GM23338 (cell line): Measurements from ENCODE around the gene ADAMTS1. TPM values are rescaled to one million over a fixed set of nuclear protein-coding genes. Genes with fewer than 3 reads are reported as not detected.

Source experiments
- ATAC-seq: fragments of 200-7000 bp; cut with Tn5 transposase; 3 replicates; pipeline ENCODE4 v1.9.1; 2020
- DNase-seq: peaks from one replicate; pipeline ENCODE4 v3.0.0-alpha.2; 2015; ENCODE audit warnings: low spot score
- H2AFZ ChIP-seq: fragments of 200-600 bp; sonication (generic); 2 replicates; pipeline ENCODE4 v1.8.0; 2016; ENCODE audit warnings: antibody characterized with exemption, mild to moderate bottlenecking, moderate library complexity
- H3F3A ChIP-seq: fragments of 200-600 bp; sonication (generic); replicated peaks from 2 replicates; pipeline ENCODE4 v1.8.0; 2017; ENCODE audit warnings: antibody characterized with exemption, mixed run types, low read depth
- H3K27ac ChIP-seq: fragments of 200-600 bp; sonication (generic); 2 replicates; pipeline ENCODE4 v1.6.1; 2016; ENCODE audit warnings: low read depth
- H3K27me3 ChIP-seq: fragments of 200-600 bp; sonication (generic); 2 replicates; pipeline ENCODE4 v1.8.0; 2016; ENCODE audit warnings: mild to moderate bottlenecking, mixed run types, moderate library complexity; ENCODE audit not compliant: insufficient read depth
- H3K36me3 ChIP-seq: fragments of 200-600 bp; sonication (generic); 2 replicates; pipeline ENCODE4 v1.8.0; 2016; ENCODE audit warnings: mild to moderate bottlenecking; ENCODE audit not compliant: insufficient read depth
- H3K4me1 ChIP-seq: fragments of 200-600 bp; sonication (generic); 2 replicates; pipeline ENCODE4 v1.8.0; 2016; ENCODE audit warnings: mild to moderate bottlenecking, moderate library complexity; ENCODE audit not compliant: insufficient read depth
- H3K4me2 ChIP-seq: fragments of 200-600 bp; sonication (generic); 2 replicates; pipeline ENCODE4 v1.7.1; 2017; ENCODE audit warnings: mixed run types
- H3K4me3 ChIP-seq: fragments of 200-600 bp; sonication (generic); 2 replicates; pipeline ENCODE4 v1.6.1; 2016; ENCODE audit warnings: mixed run types
- H3K79me2 ChIP-seq: fragments of 200-600 bp; sonication (generic); replicated peaks from 2 replicates; pipeline ENCODE4 v1.8.0; 2017; ENCODE audit warnings: mild to moderate bottlenecking; ENCODE audit not compliant: insufficient read depth
- H3K9me2 ChIP-seq: fragments of 200-600 bp; sonication (generic); 2 replicates; pipeline ENCODE4 v1.8.0; 2017; ENCODE audit not compliant: insufficient read depth
- H4K20me1 ChIP-seq: fragments of 200-600 bp; sonication (generic); replicated peaks from 2 replicates; pipeline ENCODE4 v1.8.0; 2017; ENCODE audit warnings: mild to moderate bottlenecking; ENCODE audit not compliant: insufficient read depth
- H3K27ac Mint-ChIP-seq: 2 replicates; pipeline ENCODE4 v1.8.0; 2020; ENCODE audit warnings: inconsistent platforms, mild to moderate bottlenecking, moderate library complexity, mixed read lengths
- H3K27me3 Mint-ChIP-seq: 3 replicates; pipeline ENCODE4 v1.8.0; 2022; ENCODE audit warnings: low read depth, mild to moderate bottlenecking, moderate library complexity, mixed read lengths, inconsistent platforms; ENCODE audit not compliant: insufficient read depth, poor library complexity
- H3K36me3 Mint-ChIP-seq: 3 replicates; pipeline ENCODE4 v1.8.0; 2021; ENCODE audit warnings: low read depth, mild to moderate bottlenecking, inconsistent platforms, moderate library complexity, mixed read lengths
- H3K4me1 Mint-ChIP-seq: 3 replicates; pipeline ENCODE4 v1.8.0; 2020; ENCODE audit warnings: mild to moderate bottlenecking, inconsistent platforms, mixed read lengths
- H3K4me3 Mint-ChIP-seq: 3 replicates; pipeline ENCODE4 v1.8.0; 2021; ENCODE audit warnings: moderate library complexity, mild to moderate bottlenecking, inconsistent platforms, mixed read lengths
- H3K9me3 Mint-ChIP-seq: 3 replicates; pipeline ENCODE4 v1.8.0; 2020; ENCODE audit warnings: moderate library complexity, mild to moderate bottlenecking, inconsistent platforms, mixed read lengths
- CREB1 ChIP-seq: fragments of 250-450 bp; sonication (Bioruptor Pico); IDR thresholded peaks from 2 replicates; pipeline ENCODE4 v1.5.0; 2020; ENCODE audit warnings: low read depth, mild to moderate bottlenecking, moderate library complexity
- EZH2phosphoT487 ChIP-seq: fragments of 200-600 bp; sonication (generic); IDR thresholded peaks from one replicate; pipeline ENCODE4 v1.8.1; 2018; ENCODE audit warnings: antibody characterized with exemption; ENCODE audit not compliant: unreplicated experiment
- JUNB ChIP-seq: IDR thresholded peaks from one replicate; pipeline ENCODE4 v1.6.1; 2016; ENCODE audit warnings: antibody characterized with exemption; ENCODE audit not compliant: unreplicated experiment
- NANOG ChIP-seq: IDR thresholded peaks from 2 replicates; pipeline ENCODE4 v1.6.1; 2016; ENCODE audit warnings: antibody characterized with exemption, borderline replicate concordance
- POLR2AphosphoS5 ChIP-seq: IDR thresholded peaks from 2 replicates; pipeline ENCODE4 v1.6.1; 2016; ENCODE audit warnings: antibody characterized with exemption, low read depth
- STAT1 ChIP-seq: IDR thresholded peaks from one replicate; pipeline ENCODE4 v1.6.1; 2016; ENCODE audit warnings: antibody characterized with exemption; ENCODE audit not compliant: unreplicated experiment
- polyA plus RNA-seq: library from polyadenylated mRNA; unstranded; fragments of >200 nt; fragmentation: Nextera tagmentation; extraction: Ambion mirVana; gene quantifications from 2 replicates; pipeline ENCODE4 v1.2.1, GENCODE V29; 2016
- total RNA-seq: library from RNA; depleted of rRNA; stranded (reverse); fragments of >200 nt; shearing (Covaris generic); gene quantifications from 2 replicates; pipeline ENCODE4 v1.2.3, GENCODE V29; 2014
- TF ChIP-seq, protein P1 (sequence below): IDR thresholded peaks from 2 replicates; pipeline ENCODE4 v1.6.1; 2016; ENCODE audit warnings: antibody characterized with exemption
- TF ChIP-seq, protein P2 (sequence below), 2 experiments: fragments of 200-600 bp in 1 of 2; sonication (generic) in 1 of 2; conservative IDR thresholded peaks; 2 replicates each; pipeline versions ENCODE4 v1.5.1 to v1.6.1; 2016 to 2017; ENCODE audit warnings: antibody characterized with exemption in 2 of 2, low read depth in 2 of 2, mild to moderate bottlenecking in 2 of 2, moderate library complexity in 1 of 2
- TF ChIP-seq, protein P3 (sequence below): fragments of 250-450 bp; sonication (Bioruptor Pico); IDR thresholded peaks from 2 replicates; pipeline ENCODE4 v1.5.0; 2020; ENCODE audit warnings: mild to moderate bottlenecking, moderate library complexity

Gene ADAMTS1
- total and polyA plus RNA-seq, 2 experiments from 2014 or later = 6.1 to 15.4 TPM

DNA sequence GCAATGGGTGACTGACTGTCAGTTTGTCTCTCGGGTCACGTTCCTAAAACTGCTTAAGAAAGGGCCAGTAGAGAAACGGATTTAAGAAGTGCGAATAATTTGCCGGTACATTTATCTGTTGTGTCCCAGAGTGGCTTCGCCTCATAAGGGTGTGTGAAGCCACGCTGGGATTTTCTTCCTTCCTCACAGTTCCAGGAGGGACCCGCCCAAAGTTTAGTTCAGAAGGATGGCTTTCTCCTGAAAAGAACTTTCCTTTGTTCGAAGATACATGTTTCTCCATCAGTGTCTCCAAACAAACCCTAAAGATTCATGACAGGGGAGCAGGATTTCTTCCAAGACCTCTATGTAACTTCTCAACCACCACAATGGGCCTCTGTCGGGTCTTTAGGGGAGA is 49.8 kb downstream of the ADAMTS1 start:
- Mint-ChIP-seq H3K4me3 (no peak overlapping the region), H3K36me3 (no peaks in the 10 kb centered on the region), H3K9me3 (peaks cover 3% of the 10 kb centered on the region; the same call in 1 of the 3 replicates), H3K27ac (no peak overlapping the region), H3K27me3 (no peaks in the 10 kb centered on the region), H3K4me1 (no peaks in the 10 kb centered on the region)
- Histone ChIP-seq H3K79me2 (no peaks in the 10 kb centered on the region), H2AFZ (no peak overlapping the region), H3K27ac (no peak overlapping the region), H4K20me1 (no peaks in the 10 kb centered on the region), H3K4me1 (no peaks in the 10 kb centered on the region), H3K4me2 (no peak overlapping the region), H3K36me3 (no peaks in the 10 kb centered on the region), H3F3A (no peaks in the 10 kb centered on the region), H3K27me3 (no peaks in the 10 kb centered on the region), H3K9me2 (0 out of 2 replicates have a peak, but pooled peaks cover 5% of the 10 kb centered on the region), H3K4me3 (no peak overlapping the region)
- no peak for DNase-seq
- TF ChIP-seq, protein P1, sequence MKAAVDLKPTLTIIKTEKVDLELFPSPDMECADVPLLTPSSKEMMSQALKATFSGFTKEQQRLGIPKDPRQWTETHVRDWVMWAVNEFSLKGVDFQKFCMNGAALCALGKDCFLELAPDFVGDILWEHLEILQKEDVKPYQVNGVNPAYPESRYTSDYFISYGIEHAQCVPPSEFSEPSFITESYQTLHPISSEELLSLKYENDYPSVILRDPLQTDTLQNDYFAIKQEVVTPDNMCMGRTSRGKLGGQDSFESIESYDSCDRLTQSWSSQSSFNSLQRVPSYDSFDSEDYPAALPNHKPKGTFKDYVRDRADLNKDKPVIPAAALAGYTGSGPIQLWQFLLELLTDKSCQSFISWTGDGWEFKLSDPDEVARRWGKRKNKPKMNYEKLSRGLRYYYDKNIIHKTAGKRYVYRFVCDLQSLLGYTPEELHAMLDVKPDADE = no peak
- no peak for TF ChIP-seq CREB1 (CRISPR knock-in tag)
- TF ChIP-seq POLR2AphosphoS5 = no peak
- TF ChIP-seq, protein P2, sequence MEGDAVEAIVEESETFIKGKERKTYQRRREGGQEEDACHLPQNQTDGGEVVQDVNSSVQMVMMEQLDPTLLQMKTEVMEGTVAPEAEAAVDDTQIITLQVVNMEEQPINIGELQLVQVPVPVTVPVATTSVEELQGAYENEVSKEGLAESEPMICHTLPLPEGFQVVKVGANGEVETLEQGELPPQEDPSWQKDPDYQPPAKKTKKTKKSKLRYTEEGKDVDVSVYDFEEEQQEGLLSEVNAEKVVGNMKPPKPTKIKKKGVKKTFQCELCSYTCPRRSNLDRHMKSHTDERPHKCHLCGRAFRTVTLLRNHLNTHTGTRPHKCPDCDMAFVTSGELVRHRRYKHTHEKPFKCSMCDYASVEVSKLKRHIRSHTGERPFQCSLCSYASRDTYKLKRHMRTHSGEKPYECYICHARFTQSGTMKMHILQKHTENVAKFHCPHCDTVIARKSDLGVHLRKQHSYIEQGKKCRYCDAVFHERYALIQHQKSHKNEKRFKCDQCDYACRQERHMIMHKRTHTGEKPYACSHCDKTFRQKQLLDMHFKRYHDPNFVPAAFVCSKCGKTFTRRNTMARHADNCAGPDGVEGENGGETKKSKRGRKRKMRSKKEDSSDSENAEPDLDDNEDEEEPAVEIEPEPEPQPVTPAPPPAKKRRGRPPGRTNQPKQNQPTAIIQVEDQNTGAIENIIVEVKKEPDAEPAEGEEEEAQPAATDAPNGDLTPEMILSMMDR (conservative IDR thresholded peaks at IDR 0.05; ENCODE audit: low read depth in 2 of 2) = no peak
- TF ChIP-seq JUNB = no peak
- no peak for ATAC-seq

DNA sequence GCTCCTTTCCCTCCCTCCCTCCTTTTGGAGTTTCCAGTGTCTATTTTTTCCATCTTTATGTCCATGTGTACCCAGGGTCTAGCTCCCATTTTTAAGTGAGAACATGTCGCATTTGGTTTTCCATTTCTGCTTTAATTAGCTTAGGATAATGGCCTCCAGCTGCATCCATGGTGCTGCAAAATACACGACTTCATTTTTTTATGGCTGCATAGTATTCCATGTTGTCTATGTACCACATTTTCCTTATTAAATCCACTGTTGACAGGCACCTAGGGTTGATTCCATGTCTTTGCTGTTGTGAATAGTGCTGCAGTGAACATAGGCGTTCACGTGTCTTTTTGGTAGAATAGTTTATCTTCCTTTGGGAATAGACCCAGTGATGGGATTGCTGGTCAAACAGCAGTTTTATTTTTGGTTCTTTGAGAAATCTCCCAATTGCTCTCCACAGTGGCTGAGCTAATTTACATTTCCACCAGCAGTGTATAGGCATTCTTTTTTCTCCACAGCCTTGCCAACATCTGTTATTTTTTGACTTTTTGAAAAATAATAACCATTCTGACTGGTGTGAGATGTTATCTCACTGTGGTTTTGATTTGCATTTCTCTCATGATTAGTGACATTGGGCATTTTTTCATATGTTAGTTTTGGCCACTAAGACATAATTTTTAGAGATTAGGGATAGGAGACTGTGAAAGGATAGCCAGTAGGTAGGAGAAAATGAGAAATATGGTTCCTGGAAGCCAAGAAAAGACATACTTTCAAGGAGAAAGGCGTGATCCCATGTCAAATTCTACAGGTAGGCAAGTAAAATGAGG is 50.4 kb downstream of the ADAMTS1 start:
- Mint-ChIP-seq H3K36me3 (no peaks in the 10 kb centered on the region), H3K9me3 (peaks cover 3% of the 10 kb centered on the region; the same call in 1 of the 3 replicates), H3K27me3 (no peaks in the 10 kb centered on the region), H3K27ac (no peak overlapping the region), H3K4me1 (no peaks in the 10 kb centered on the region), H3K4me3 (no peak overlapping the region)
- no peaks in the 10 kb centered on the region for H3K36me3 ChIP-seq
- H3K4me2 ChIP-seq = no peak overlapping the region
- no peaks in the 10 kb centered on the region for H4K20me1 ChIP-seq
- H3K4me3 ChIP-seq = no peak overlapping the region
- no peak overlapping the region for H2AFZ ChIP-seq
- H3F3A ChIP-seq = no peaks in the 10 kb centered on the region
- no peak for DNase-seq
- ATAC-seq = no peak
- no peaks in the 10 kb centered on the region for H3K4me1 ChIP-seq
- H3K9me2 ChIP-seq = 0 out of 2 replicates have a peak, but pooled peaks cover 5% of the 10 kb centered on the region
- H3K27me3 ChIP-seq = no peaks in the 10 kb centered on the region
- H3K27ac ChIP-seq = no peak overlapping the region
- H3K79me2 ChIP-seq = no peaks in the 10 kb centered on the region
- no peak for TF ChIP-seq STAT1
- TF ChIP-seq, protein P3, sequence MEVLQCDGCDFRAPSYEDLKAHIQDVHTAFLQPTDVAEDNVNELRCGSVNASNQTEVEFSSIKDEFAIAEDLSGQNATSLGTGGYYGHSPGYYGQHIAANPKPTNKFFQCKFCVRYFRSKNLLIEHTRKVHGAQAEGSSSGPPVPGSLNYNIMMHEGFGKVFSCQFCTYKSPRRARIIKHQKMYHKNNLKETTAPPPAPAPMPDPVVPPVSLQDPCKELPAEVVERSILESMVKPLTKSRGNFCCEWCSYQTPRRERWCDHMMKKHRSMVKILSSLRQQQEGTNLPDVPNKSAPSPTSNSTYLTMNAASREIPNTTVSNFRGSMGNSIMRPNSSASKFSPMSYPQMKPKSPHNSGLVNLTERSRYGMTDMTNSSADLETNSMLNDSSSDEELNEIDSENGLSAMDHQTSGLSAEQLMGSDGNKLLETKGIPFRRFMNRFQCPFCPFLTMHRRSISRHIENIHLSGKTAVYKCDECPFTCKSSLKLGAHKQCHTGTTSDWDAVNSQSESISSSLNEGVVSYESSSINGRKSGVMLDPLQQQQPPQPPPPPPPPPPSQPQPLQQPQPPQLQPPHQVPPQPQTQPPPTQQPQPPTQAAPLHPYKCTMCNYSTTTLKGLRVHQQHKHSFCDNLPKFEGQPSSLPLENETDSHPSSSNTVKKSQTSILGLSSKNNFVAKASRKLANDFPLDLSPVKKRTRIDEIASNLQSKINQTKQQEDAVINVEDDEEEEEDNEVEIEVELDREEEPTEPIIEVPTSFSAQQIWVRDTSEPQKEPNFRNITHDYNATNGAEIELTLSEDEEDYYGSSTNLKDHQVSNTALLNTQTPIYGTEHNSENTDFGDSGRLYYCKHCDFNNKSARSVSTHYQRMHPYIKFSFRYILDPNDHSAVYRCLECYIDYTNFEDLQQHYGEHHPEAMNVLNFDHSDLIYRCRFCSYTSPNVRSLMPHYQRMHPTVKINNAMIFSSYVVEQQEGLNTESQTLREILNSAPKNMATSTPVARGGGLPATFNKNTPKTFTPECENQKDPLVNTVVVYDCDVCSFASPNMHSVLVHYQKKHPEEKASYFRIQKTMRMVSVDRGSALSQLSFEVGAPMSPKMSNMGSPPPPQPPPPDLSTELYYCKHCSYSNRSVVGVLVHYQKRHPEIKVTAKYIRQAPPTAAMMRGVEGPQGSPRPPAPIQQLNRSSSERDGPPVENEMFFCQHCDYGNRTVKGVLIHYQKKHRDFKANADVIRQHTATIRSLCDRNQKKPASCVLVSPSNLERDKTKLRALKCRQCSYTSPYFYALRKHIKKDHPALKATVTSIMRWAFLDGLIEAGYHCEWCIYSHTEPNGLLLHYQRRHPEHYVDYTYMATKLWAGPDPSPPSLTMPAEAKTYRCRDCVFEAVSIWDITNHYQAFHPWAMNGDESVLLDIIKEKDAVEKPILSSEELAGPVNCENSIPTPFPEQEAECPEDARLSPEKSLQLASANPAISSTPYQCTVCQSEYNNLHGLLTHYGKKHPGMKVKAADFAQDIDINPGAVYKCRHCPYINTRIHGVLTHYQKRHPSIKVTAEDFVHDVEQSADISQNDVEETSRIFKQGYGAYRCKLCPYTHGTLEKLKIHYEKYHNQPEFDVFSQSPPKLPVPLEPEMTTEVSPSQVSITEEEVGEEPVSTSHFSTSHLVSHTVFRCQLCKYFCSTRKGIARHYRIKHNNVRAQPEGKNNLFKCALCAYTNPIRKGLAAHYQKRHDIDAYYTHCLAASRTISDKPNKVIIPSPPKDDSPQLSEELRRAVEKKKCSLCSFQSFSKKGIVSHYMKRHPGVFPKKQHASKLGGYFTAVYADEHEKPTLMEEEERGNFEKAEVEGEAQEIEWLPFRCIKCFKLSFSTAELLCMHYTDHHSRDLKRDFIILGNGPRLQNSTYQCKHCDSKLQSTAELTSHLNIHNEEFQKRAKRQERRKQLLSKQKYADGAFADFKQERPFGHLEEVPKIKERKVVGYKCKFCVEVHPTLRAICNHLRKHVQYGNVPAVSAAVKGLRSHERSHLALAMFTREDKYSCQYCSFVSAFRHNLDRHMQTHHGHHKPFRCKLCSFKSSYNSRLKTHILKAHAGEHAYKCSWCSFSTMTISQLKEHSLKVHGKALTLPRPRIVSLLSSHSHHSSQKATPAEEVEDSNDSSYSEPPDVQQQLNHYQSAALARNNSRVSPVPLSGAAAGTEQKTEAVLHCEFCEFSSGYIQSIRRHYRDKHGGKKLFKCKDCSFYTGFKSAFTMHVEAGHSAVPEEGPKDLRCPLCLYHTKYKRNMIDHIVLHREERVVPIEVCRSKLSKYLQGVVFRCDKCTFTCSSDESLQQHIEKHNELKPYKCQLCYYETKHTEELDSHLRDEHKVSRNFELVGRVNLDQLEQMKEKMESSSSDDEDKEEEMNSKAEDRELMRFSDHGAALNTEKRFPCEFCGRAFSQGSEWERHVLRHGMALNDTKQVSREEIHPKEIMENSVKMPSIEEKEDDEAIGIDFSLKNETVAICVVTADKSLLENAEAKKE (CRISPR knock-in tag) = no peak
- TF ChIP-seq, protein P2 (conservative IDR thresholded peaks at IDR 0.05; ENCODE audit: low read depth in 2 of 2) = no peak
- TF ChIP-seq EZH2phosphoT487 = no peak
- TF ChIP-seq NANOG = no peak
